ENCODE data around the gene TMEM156. TPM values are rescaled to one million over a fixed set of nuclear protein-coding genes. Genes with fewer than 3 reads are reported as not detected.

TMEM156 gene
- total RNA-seq, 1 donor from 2014 or later: not detected

GRCh38 chr4:39044364-39044955 is 12.3 kb upstream of the TMEM156 start:
- peaks cover 5% of the 10 kb centered on the region for H3K4me1 Mint-ChIP-seq (ENCODE audit: low read depth, unreplicated experiment)
- peak; percentile 87 for DNase-seq
- no peaks in the 10 kb centered on the region for H3K36me3 Mint-ChIP-seq (ENCODE audit: unreplicated experiment)
- no peak for TF ChIP-seq CTCF (IDR thresholded peaks at IDR 0.05; ENCODE audit: partially characterized antibody, unreplicated experiment)
- H3K27ac Mint-ChIP-seq (ENCODE audit: unreplicated experiment): peak overlapping the region; percentile 72
- H3K4me3 Mint-ChIP-seq (ENCODE audit: unreplicated experiment): peak overlapping the region; percentile 87
- H3K9me3 Mint-ChIP-seq (ENCODE audit: unreplicated experiment): peaks cover 3% of the 10 kb centered on the region
- H3K27me3 Mint-ChIP-seq (ENCODE audit: unreplicated experiment): no peaks in the 10 kb centered on the region

- Mint-ChIP-seq H3K4me3 (ENCODE audit: unreplicated experiment) (peak overlapping the region; percentile 87), H3K27ac (ENCODE audit: unreplicated experiment) (peak overlapping the region; percentile 72), H3K4me1 (ENCODE audit: low read depth, unreplicated experiment) (peaks cover 5% of the 10 kb centered on the region), H3K9me3 (ENCODE audit: unreplicated experiment) (peaks cover 3% of the 10 kb centered on the region), H3K27me3 (ENCODE audit: unreplicated experiment) (no peaks in the 10 kb centered on the region), H3K36me3 (ENCODE audit: unreplicated experiment) (no peaks in the 10 kb centered on the region)
- no peak for DNase-seq
- no peak for TF ChIP-seq CTCF (IDR thresholded peaks at IDR 0.05; ENCODE audit: partially characterized antibody, unreplicated experiment)
Observed at GRCh38 chr4:39043861-39044363, 11.7 kb upstream of the TMEM156 start.

GRCh38 chr4:39043058-39043860 is 11.1 kb upstream of the TMEM156 start:
- H3K4me1 Mint-ChIP-seq (ENCODE audit: low read depth, unreplicated experiment): peaks cover 5% of the 10 kb centered on the region
- H3K4me3 Mint-ChIP-seq (ENCODE audit: unreplicated experiment): peak overlapping the region; percentile 87

GRCh38 chr4:39042366-39042765 is 10.2 kb upstream of the TMEM156 start:
- no peaks in the 10 kb centered on the region for H3K27me3 Mint-ChIP-seq (ENCODE audit: unreplicated experiment)
- no peaks in the 10 kb centered on the region for H3K36me3 Mint-ChIP-seq (ENCODE audit: unreplicated experiment)
- H3K9me3 Mint-ChIP-seq (ENCODE audit: unreplicated experiment): peaks cover 3% of the 10 kb centered on the region
- H3K27ac Mint-ChIP-seq (ENCODE audit: unreplicated experiment): no peak overlapping the region
- DNase-seq: no peak
- no peak for TF ChIP-seq CTCF (IDR thresholded peaks at IDR 0.05; ENCODE audit: partially characterized antibody, unreplicated experiment)
- no peak overlapping the region for H3K4me3 Mint-ChIP-seq (ENCODE audit: unreplicated experiment)
- peaks cover 5% of the 10 kb centered on the region for H3K4me1 Mint-ChIP-seq (ENCODE audit: low read depth, unreplicated experiment)

More at GRCh38 chr4:39043058-39043860, 11.1 kb upstream of the TMEM156 start:
- peaks cover 3% of the 10 kb centered on the region for H3K9me3 Mint-ChIP-seq (ENCODE audit: unreplicated experiment)
- no peaks in the 10 kb centered on the region for H3K27me3 Mint-ChIP-seq (ENCODE audit: unreplicated experiment)
- peak overlapping the region; percentile 72 for H3K27ac Mint-ChIP-seq (ENCODE audit: unreplicated experiment)
- DNase-seq: no peak
- no peak for TF ChIP-seq CTCF (IDR thresholded peaks at IDR 0.05; ENCODE audit: partially characterized antibody, unreplicated experiment)
- no peaks in the 10 kb centered on the region for H3K36me3 Mint-ChIP-seq (ENCODE audit: unreplicated experiment)

- Mint-ChIP-seq H3K9me3 (ENCODE audit: unreplicated experiment) (peaks cover 1% of the 10 kb centered on the region), H3K36me3 (ENCODE audit: unreplicated experiment) (no peaks in the 10 kb centered on the region), H3K27ac (ENCODE audit: unreplicated experiment) (no peak overlapping the region), H3K4me1 (ENCODE audit: low read depth, unreplicated experiment) (peaks cover 5% of the 10 kb centered on the region), H3K27me3 (ENCODE audit: unreplicated experiment) (no peaks in the 10 kb centered on the region), H3K4me3 (ENCODE audit: unreplicated experiment) (no peak overlapping the region)
- no peak for DNase-seq
- no peak for TF ChIP-seq CTCF (IDR thresholded peaks at IDR 0.05; ENCODE audit: partially characterized antibody, unreplicated experiment)
Observed at GRCh38 chr4:39039108-39039507, 6.9 kb upstream of the TMEM156 start.

Measured in glutamatergic neuron (in vitro differentiated cells).